ENCODE measurements around the gene MTMR12.
"Not testable (repeated sequence)": the region's sequence is repeated elsewhere in the genome, so short reads cannot be mapped to it uniquely, and the experiment has no call there.

Gene MTMR12

GRCh38 chr5:32317041-32317440, 4.3 kb upstream of the MTMR12 start:
- Histone ChIP-seq H3K27me3 (ENCODE audit: insufficient read depth, low read length, poor library complexity) (no peaks in the 10 kb centered on the region), H3K79me2 (ENCODE audit: control insufficient read depth, insufficient read depth, low read length) (peaks cover under 1% of the 10 kb centered on the region), H3K4me1 (ENCODE audit: control insufficient read depth, low read depth, low read length) (no peaks in the 10 kb centered on the region), H3K27ac (ENCODE audit: low read depth, low read length) (no peak overlapping the region), H3K36me3 (ENCODE audit: control insufficient read depth, insufficient read depth, low read length) (no peaks in the 10 kb centered on the region), H3K4me2 (ENCODE audit: low read length) (no peak overlapping the region), H4K5ac (ENCODE audit: low read length) (no peak overlapping the region), H2AK5ac (ENCODE audit: low read length) (no peak overlapping the region), H2BK5ac (ENCODE audit: low read length) (no peak overlapping the region), H2BK120ac (ENCODE audit: low read depth, low read length) (no peak overlapping the region), H3K18ac (ENCODE audit: low read length) (no peak overlapping the region), H3K56ac (ENCODE audit: low read length) (no peak overlapping the region), H4K8ac (ENCODE audit: low read depth, low read length) (no peak overlapping the region), H3K4ac (ENCODE audit: low read depth, low read length) (no peak overlapping the region), H3K23ac (ENCODE audit: low read length) (no peak overlapping the region), H3K9ac (ENCODE audit: low read length) (no peak overlapping the region), H3K79me1 (ENCODE audit: low read length) (peaks cover under 1% of the 10 kb centered on the region), H3K4me3 (ENCODE audit: low read length) (no peak overlapping the region), H2BK15ac (replicated peaks; ENCODE audit: low read depth) (no peak overlapping the region)
- no CpG with 5 or more reads among the region's 7 CpGs for WGBS (ENCODE audit: extremely low coverage, insufficient coverage, low lambda C conversion rate)
- no peak for DNase-seq

GRCh38 chr5:32315221-32316014, 2.7 kb upstream of the MTMR12 start:
- Histone ChIP-seq H3K36me3 (ENCODE audit: control insufficient read depth, insufficient read depth, low read length) (no peaks in the 10 kb centered on the region), H2BK5ac (ENCODE audit: low read length) (no peak overlapping the region), H3K27ac (ENCODE audit: low read depth, low read length) (no peak overlapping the region), H4K8ac (ENCODE audit: low read depth, low read length) (no peak overlapping the region), H2BK120ac (ENCODE audit: low read depth, low read length) (no peak overlapping the region), H3K18ac (ENCODE audit: low read length) (no peak overlapping the region), H3K79me1 (ENCODE audit: low read length) (peaks cover 3% of the 10 kb centered on the region), H3K9ac (ENCODE audit: low read length) (no peak overlapping the region), H3K23ac (ENCODE audit: low read length) (no peak overlapping the region), H3K4me2 (ENCODE audit: low read length) (no peak overlapping the region), H4K5ac (ENCODE audit: low read length) (no peak overlapping the region), H3K79me2 (ENCODE audit: control insufficient read depth, insufficient read depth, low read length) (peaks cover 4% of the 10 kb centered on the region), H3K4me1 (ENCODE audit: control insufficient read depth, low read depth, low read length) (peaks cover 3% of the 10 kb centered on the region), H3K4ac (ENCODE audit: low read depth, low read length) (no peak overlapping the region), H3K27me3 (ENCODE audit: insufficient read depth, low read length, poor library complexity) (no peaks in the 10 kb centered on the region), H3K56ac (ENCODE audit: low read length) (no peak overlapping the region), H2BK15ac (replicated peaks; ENCODE audit: low read depth) (no peak overlapping the region), H3K4me3 (ENCODE audit: low read length) (no peak overlapping the region), H2AK5ac (ENCODE audit: low read length) (no peak overlapping the region)
- WGBS (ENCODE audit: extremely low coverage, insufficient coverage, low lambda C conversion rate) = no CpG with 5 or more reads among the region's 8 CpGs
- DNase-seq = no peak

DNA sequence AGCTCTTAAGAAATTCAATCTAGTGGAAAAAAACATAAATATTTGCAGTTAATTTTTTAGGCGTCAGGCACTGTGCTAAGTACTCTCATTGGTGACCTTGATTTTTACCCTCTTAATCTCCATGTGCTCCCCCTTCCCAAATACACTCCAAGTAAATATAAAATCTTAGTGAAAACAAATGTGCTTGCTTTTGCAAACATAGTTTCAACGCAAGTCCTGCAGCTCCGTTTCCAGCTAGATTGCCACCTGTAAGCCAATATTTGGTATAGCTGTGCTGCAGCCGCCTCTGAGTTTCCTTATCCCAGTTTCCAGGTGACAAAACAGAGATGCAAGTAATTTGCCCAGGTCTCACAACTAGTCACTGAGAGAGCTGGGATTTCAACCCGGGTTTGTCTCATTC, 1.9 kb upstream of the MTMR12 start:
- Histone ChIP-seq H3K4ac (ENCODE audit: low read depth, low read length) (no peak overlapping the region), H2AK5ac (ENCODE audit: low read length) (no peak overlapping the region), H3K27ac (ENCODE audit: low read depth, low read length) (no peak overlapping the region), H3K18ac (ENCODE audit: low read length) (no peak overlapping the region), H3K36me3 (ENCODE audit: control insufficient read depth, insufficient read depth, low read length) (no peaks in the 10 kb centered on the region), H2BK15ac (replicated peaks; ENCODE audit: low read depth) (no peak overlapping the region), H3K9ac (ENCODE audit: low read length) (no peak overlapping the region), H3K79me1 (ENCODE audit: low read length) (peaks cover 9% of the 10 kb centered on the region), H4K8ac (ENCODE audit: low read depth, low read length) (no peak overlapping the region), H4K5ac (ENCODE audit: low read length) (no peak overlapping the region), H3K27me3 (ENCODE audit: insufficient read depth, low read length, poor library complexity) (no peaks in the 10 kb centered on the region), H2BK120ac (ENCODE audit: low read depth, low read length) (no peak overlapping the region), H3K4me3 (ENCODE audit: low read length) (no peak overlapping the region), H3K56ac (ENCODE audit: low read length) (no peak overlapping the region), H3K79me2 (ENCODE audit: control insufficient read depth, insufficient read depth, low read length) (peaks cover 11% of the 10 kb centered on the region), H3K23ac (ENCODE audit: low read length) (no peak overlapping the region), H3K4me1 (ENCODE audit: control insufficient read depth, low read depth, low read length) (peaks cover 3% of the 10 kb centered on the region), H3K4me2 (ENCODE audit: low read length) (no peak overlapping the region), H2BK5ac (ENCODE audit: low read length) (no peak overlapping the region)
- WGBS (ENCODE audit: extremely low coverage, insufficient coverage, low lambda C conversion rate) = no CpG with 5 or more reads among the region's 5 CpGs
- no peak for DNase-seq

- H3K18ac ChIP-seq (ENCODE audit: low read length); H3K36me3 ChIP-seq (ENCODE audit: control insufficient read depth, insufficient read depth, low read length); H3K27ac ChIP-seq (ENCODE audit: low read depth, low read length); H4K8ac ChIP-seq (ENCODE audit: low read depth, low read length); H3K79me1 ChIP-seq (ENCODE audit: low read length); H3K27me3 ChIP-seq (ENCODE audit: insufficient read depth, low read length, poor library complexity); H2BK5ac ChIP-seq (ENCODE audit: low read length); H2BK15ac ChIP-seq (replicated peaks; ENCODE audit: low read depth); DNase-seq; H3K4me1 ChIP-seq (ENCODE audit: control insufficient read depth, low read depth, low read length); H2AK5ac ChIP-seq (ENCODE audit: low read length); H3K9ac ChIP-seq (ENCODE audit: low read length); H3K23ac ChIP-seq (ENCODE audit: low read length); H3K4ac ChIP-seq (ENCODE audit: low read depth, low read length); H3K4me3 ChIP-seq (ENCODE audit: low read length); H3K4me2 ChIP-seq (ENCODE audit: low read length); H2BK120ac ChIP-seq (ENCODE audit: low read depth, low read length); H4K5ac ChIP-seq (ENCODE audit: low read length); H3K56ac ChIP-seq (ENCODE audit: low read length): not testable (repeated sequence)
- WGBS (ENCODE audit: extremely low coverage, insufficient coverage, low lambda C conversion rate) = no CpG with 5 or more reads among the region's 10 CpGs
- H3K79me2 ChIP-seq (ENCODE audit: control insufficient read depth, insufficient read depth, low read length) = peaks cover 14% of the 10 kb centered on the region
Observed at GRCh38 chr5:32314152-32314488, 1.4 kb upstream of the MTMR12 start.

DNA sequence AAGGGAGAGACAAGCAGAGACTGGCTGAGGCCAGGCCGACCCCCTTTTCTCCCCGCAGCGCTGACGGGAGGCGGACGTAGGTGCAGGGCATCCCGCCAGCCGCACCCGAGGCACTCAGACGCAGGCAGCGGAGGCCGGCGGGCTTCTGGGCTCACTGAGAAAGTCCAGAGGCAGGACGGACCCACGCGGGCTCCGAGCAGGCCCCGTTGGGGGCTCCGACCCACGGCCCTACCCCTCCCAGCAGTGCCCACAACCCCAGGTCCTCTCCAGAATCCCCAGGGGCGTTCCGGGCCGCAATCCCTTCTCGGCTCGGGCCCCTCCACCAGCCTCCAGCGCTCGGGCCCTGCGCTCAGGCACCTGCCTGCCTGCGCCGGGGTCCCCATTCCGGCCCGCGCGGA, 543 bp downstream of the MTMR12 start:
- peak overlapping the region; percentile 99 for H4K8ac ChIP-seq (ENCODE audit: low read depth, low read length)
- no peak overlapping the region for H2BK15ac ChIP-seq (replicated peaks; ENCODE audit: low read depth)
- no peaks in the 10 kb centered on the region for H3K27me3 ChIP-seq (ENCODE audit: insufficient read depth, low read length, poor library complexity)
- H3K36me3 ChIP-seq (ENCODE audit: control insufficient read depth, insufficient read depth, low read length) = no peaks in the 10 kb centered on the region
- H3K79me1 ChIP-seq (ENCODE audit: low read length) = peaks cover 12% of the 10 kb centered on the region
- H3K4me3 ChIP-seq (ENCODE audit: low read length) = peak overlapping the region; percentile 80
- no CpG with 5 or more reads among the region's 34 CpGs for WGBS (ENCODE audit: extremely low coverage, insufficient coverage, low lambda C conversion rate)
- H2BK5ac ChIP-seq (ENCODE audit: low read length) = no peak overlapping the region
- peak overlapping the region; percentile 83 for H3K18ac ChIP-seq (ENCODE audit: low read length)
- peak overlapping the region; percentile 44 for H3K4ac ChIP-seq (ENCODE audit: low read depth, low read length)
- H4K5ac ChIP-seq (ENCODE audit: low read length) = no peak overlapping the region
- H3K4me1 ChIP-seq (ENCODE audit: control insufficient read depth, low read depth, low read length) = peaks cover 3% of the 10 kb centered on the region
- peaks cover 29% of the 10 kb centered on the region for H3K79me2 ChIP-seq (ENCODE audit: control insufficient read depth, insufficient read depth, low read length)
- peak overlapping the region; percentile 91 for H3K9ac ChIP-seq (ENCODE audit: low read length)
- peak overlapping the region; percentile 95 for H3K56ac ChIP-seq (ENCODE audit: low read length)
- peak overlapping the region; percentile 91 for H3K27ac ChIP-seq (ENCODE audit: low read depth, low read length)
- H2BK120ac ChIP-seq (ENCODE audit: low read depth, low read length) = peak overlapping the region; percentile 63
- H3K4me2 ChIP-seq (ENCODE audit: low read length) = peak overlapping the region; percentile 84
- peak overlapping the region; percentile 56 for H3K23ac ChIP-seq (ENCODE audit: low read length)
- peak; percentile 55 for DNase-seq
- no peak overlapping the region for H2AK5ac ChIP-seq (ENCODE audit: low read length)

All from mesendoderm (in vitro differentiated cells).